Bronchial epithelial cell (primary cell): ENCODE measurements around the gene ESYT2. TPM values are rescaled to one million over a fixed set of nuclear protein-coding genes. Genes with fewer than 3 reads are reported as not detected.

ENCODE experiments used
- DNase-seq: peaks from one replicate; pipeline ENCODE4 v3.0.0-alpha.2; 2010; ENCODE audit warnings: low read depth
- FAIRE-seq: peaks from 2 replicates; lab custom pipeline; 2011; peaks lifted over from hg19 to GRCh38; lab: Jason Lieb, UNC
- H3K27me3 ChIP-seq: 2 replicates; pipeline ENCODE4 v1.5.1; 2011; ENCODE audit warnings: low read length; ENCODE audit not compliant: control insufficient read depth, insufficient read depth
- H3K36me3 ChIP-seq: 2 replicates; pipeline ENCODE4 v1.5.1; 2011; ENCODE audit warnings: low read length; ENCODE audit not compliant: control insufficient read depth, insufficient read depth
- H3K4me3 ChIP-seq: 2 replicates; pipeline ENCODE4 v1.5.1; 2011; ENCODE audit warnings: mild to moderate bottlenecking, low read depth, low read length, control low read depth
- CTCF ChIP-seq: IDR thresholded peaks from 2 replicates; pipeline ENCODE4 v1.5.1; 2011; ENCODE audit warnings: mild to moderate bottlenecking, moderate library complexity, low read length, control low read depth, inconsistent platforms; ENCODE audit not compliant: insufficient read depth, severe bottlenecking
- total RNA-seq: library from RNA; depleted of rRNA; stranded (reverse); fragments of >200 nt; gene quantifications from 2 replicates; pipeline ENCODE4 v1.2.1, GENCODE V29; 2014

ESYT2 gene
- total RNA-seq, 1 donor from 2014 or later = 75.0 TPM

- H3K27me3 ChIP-seq = no peaks in the 10 kb centered on the region
- TF ChIP-seq CTCF = no peak
- FAIRE-seq = no peak
- no peak for DNase-seq
- no peaks in the 10 kb centered on the region for H3K36me3 ChIP-seq
- no peak overlapping the region for H3K4me3 ChIP-seq
Observed at GRCh38 chr7:158815083-158815799, 14.1 kb downstream of the ESYT2 start.

GRCh38 chr7:158814637-158815036, 14.7 kb downstream of the ESYT2 start:
- no peaks in the 10 kb centered on the region for H3K36me3 ChIP-seq
- no peak for TF ChIP-seq CTCF
- H3K4me3 ChIP-seq = no peak overlapping the region
- no peaks in the 10 kb centered on the region for H3K27me3 ChIP-seq
- DNase-seq (no peak), FAIRE-seq (no peak)

- no peak overlapping the region for H3K4me3 ChIP-seq
Observed at GRCh38 chr7:158812684-158813083, 16.6 kb downstream of the ESYT2 start.

GRCh38 chr7:158811894-158812293, 17.4 kb downstream of the ESYT2 start:
- no peak overlapping the region for H3K4me3 ChIP-seq
- FAIRE-seq (no peak), DNase-seq (no peak)
- H3K27me3 ChIP-seq = no peaks in the 10 kb centered on the region
- H3K36me3 ChIP-seq = peaks cover 4% of the 10 kb centered on the region
- TF ChIP-seq CTCF = no peak

More at GRCh38 chr7:158812684-158813083, 16.6 kb downstream of the ESYT2 start:
- no peak for TF ChIP-seq CTCF
- FAIRE-seq = no peak
- no peak for DNase-seq
- Histone ChIP-seq H3K36me3 (peaks cover 4% of the 10 kb centered on the region), H3K27me3 (no peaks in the 10 kb centered on the region)

GRCh38 chr7:158811461-158811860, 17.8 kb downstream of the ESYT2 start:
- TF ChIP-seq CTCF = no peak
- DNase-seq = peak; percentile 79

GRCh38 chr7:158810846-158811245, 18.5 kb downstream of the ESYT2 start:
- TF ChIP-seq CTCF = no peak
- no peak overlapping the region for H3K4me3 ChIP-seq

More at GRCh38 chr7:158811461-158811860, 17.8 kb downstream of the ESYT2 start:
- no peaks in the 10 kb centered on the region for H3K27me3 ChIP-seq
- FAIRE-seq = no peak
- H3K36me3 ChIP-seq = peaks cover 4% of the 10 kb centered on the region
- H3K4me3 ChIP-seq = no peak overlapping the region

More at GRCh38 chr7:158810846-158811245, 18.5 kb downstream of the ESYT2 start:
- Histone ChIP-seq H3K36me3 (peaks cover 5% of the 10 kb centered on the region), H3K27me3 (no peaks in the 10 kb centered on the region)
- DNase-seq = no peak
- FAIRE-seq = no peak
